ENCODE measurements around the gene FBF1.

GRCh38 chr17:75898065-75898464, 42.8 kb downstream of the FBF1 start:
- TF ChIP-seq CTCF (IDR thresholded peaks at IDR 0.05) (no peak), POLR2A (IDR thresholded peaks at IDR 0.05) (no peak)
